ENCODE measurements around the gene KCNMA1.

GRCh38 chr10:77177589-77177988, 460.0 kb downstream of the KCNMA1 start:
- TF ChIP-seq CTCF (IDR thresholded peaks at IDR 0.05) (no peak), POLR2A (IDR thresholded peaks at IDR 0.05) (no peak)
